ENCODE measurements around the gene IGF2BP1. TPM values are rescaled to one million over a fixed set of nuclear protein-coding genes. Genes with fewer than 3 reads are reported as not detected.
"Not testable (repeated sequence)": the region's sequence is repeated elsewhere in the genome, so short reads cannot be mapped to it uniquely, and the experiment has no call there.

The IGF2BP1 gene
- total RNA-seq, 2 donors from 2014 or later = not detected

GRCh38 chr17:49038138-49038537 lies 41.0 kb downstream of the IGF2BP1 start:
- H3K36me3 Mint-ChIP-seq (ENCODE audit: low read depth) = no peaks in the 10 kb centered on the region
- ATAC-seq = no peak
- no peak overlapping the region for H3K4me3 Mint-ChIP-seq
- no peak overlapping the region for H3K27ac Mint-ChIP-seq
- peaks cover 2% of the 10 kb centered on the region for H3K4me1 Mint-ChIP-seq
- no peak for DNase-seq
- H3K27me3 Mint-ChIP-seq = peaks cover 33% of the 10 kb centered on the region
- no peaks in the 10 kb centered on the region for H3K9me3 ChIP-seq (ENCODE audit: control insufficient read depth, low read length, poor library complexity, severe bottlenecking)

GRCh38 chr17:49038544-49038943 lies 41.4 kb downstream of the IGF2BP1 start:
- Mint-ChIP-seq H3K36me3 (ENCODE audit: low read depth) (no peaks in the 10 kb centered on the region), H3K27ac (no peak overlapping the region), H3K27me3 (peaks cover 37% of the 10 kb centered on the region), H3K4me1 (peaks cover 2% of the 10 kb centered on the region), H3K4me3 (no peak overlapping the region)
- ATAC-seq = no peak
- H3K9me3 ChIP-seq (ENCODE audit: control insufficient read depth, low read length, poor library complexity, severe bottlenecking) = no peaks in the 10 kb centered on the region
- no peak for DNase-seq

GRCh38 chr17:49039518-49039917 lies 42.3 kb downstream of the IGF2BP1 start:
- not testable (repeated sequence) for H3K4me1 Mint-ChIP-seq; H3K27ac Mint-ChIP-seq; H3K9me3 ChIP-seq (ENCODE audit: control insufficient read depth, low read length, poor library complexity, severe bottlenecking); H3K4me3 Mint-ChIP-seq; ATAC-seq; DNase-seq; H3K36me3 Mint-ChIP-seq (ENCODE audit: low read depth)
- H3K27me3 Mint-ChIP-seq = peaks cover 47% of the 10 kb centered on the region

GRCh38 chr17:49041527-49041926 lies 44.3 kb downstream of the IGF2BP1 start:
- no peak for DNase-seq
- H3K4me3 Mint-ChIP-seq = no peak overlapping the region
- H3K9me3 ChIP-seq (ENCODE audit: control insufficient read depth, low read length, poor library complexity, severe bottlenecking) = no peaks in the 10 kb centered on the region
- no peak for ATAC-seq
- H3K27me3 Mint-ChIP-seq = peaks cover 61% of the 10 kb centered on the region
- H3K4me1 Mint-ChIP-seq = no peaks in the 10 kb centered on the region
- H3K36me3 Mint-ChIP-seq (ENCODE audit: low read depth) = no peaks in the 10 kb centered on the region
- H3K27ac Mint-ChIP-seq = no peak overlapping the region

- DNase-seq = no peak
- no peaks in the 10 kb centered on the region for H3K36me3 Mint-ChIP-seq (ENCODE audit: low read depth)
- H3K27ac Mint-ChIP-seq = no peak overlapping the region
- H3K9me3 ChIP-seq (ENCODE audit: control insufficient read depth, low read length, poor library complexity, severe bottlenecking) = no peaks in the 10 kb centered on the region
- no peak overlapping the region for H3K4me3 Mint-ChIP-seq
- H3K4me1 Mint-ChIP-seq = no peaks in the 10 kb centered on the region
- H3K27me3 Mint-ChIP-seq = peaks cover 62% of the 10 kb centered on the region
- no peak for ATAC-seq
Observed at GRCh38 chr17:49045376-49045775, 48.2 kb downstream of the IGF2BP1 start.

- no peaks in the 10 kb centered on the region for H3K9me3 ChIP-seq (ENCODE audit: control insufficient read depth, low read length, poor library complexity, severe bottlenecking)
- Mint-ChIP-seq H3K36me3 (ENCODE audit: low read depth) (no peaks in the 10 kb centered on the region), H3K27me3 (peaks cover 56% of the 10 kb centered on the region), H3K4me1 (no peaks in the 10 kb centered on the region), H3K27ac (no peak overlapping the region), H3K4me3 (no peak overlapping the region)
- DNase-seq = no peak
- no peak for ATAC-seq
Observed at GRCh38 chr17:49046912-49047311, 49.7 kb downstream of the IGF2BP1 start.

GRCh38 chr17:49049265-49049664 lies 52.1 kb downstream of the IGF2BP1 start:
- H3K4me3 Mint-ChIP-seq = no peak overlapping the region
- no peak for DNase-seq

GRCh38 chr17:49050611-49051010 lies 53.4 kb downstream of the IGF2BP1 start:
- no peaks in the 10 kb centered on the region for H3K9me3 ChIP-seq (ENCODE audit: control insufficient read depth, low read length, poor library complexity, severe bottlenecking)
- H3K4me1 Mint-ChIP-seq = no peaks in the 10 kb centered on the region
- DNase-seq (no peak), ATAC-seq (no peak)
- H3K27me3 Mint-ChIP-seq = peaks cover 45% of the 10 kb centered on the region
- no peak overlapping the region for H3K27ac Mint-ChIP-seq
- H3K36me3 Mint-ChIP-seq (ENCODE audit: low read depth) = no peaks in the 10 kb centered on the region
- no peak overlapping the region for H3K4me3 Mint-ChIP-seq

More at GRCh38 chr17:49049265-49049664, 52.1 kb downstream of the IGF2BP1 start:
- no peaks in the 10 kb centered on the region for H3K9me3 ChIP-seq (ENCODE audit: control insufficient read depth, low read length, poor library complexity, severe bottlenecking)
- ATAC-seq = no peak
- Mint-ChIP-seq H3K27ac (no peak overlapping the region), H3K4me1 (no peaks in the 10 kb centered on the region), H3K36me3 (ENCODE audit: low read depth) (no peaks in the 10 kb centered on the region), H3K27me3 (peaks cover 49% of the 10 kb centered on the region)

- ATAC-seq = no peak
- Mint-ChIP-seq H3K4me3 (no peak overlapping the region), H3K27me3 (peaks cover 45% of the 10 kb centered on the region), H3K36me3 (ENCODE audit: low read depth) (no peaks in the 10 kb centered on the region), H3K4me1 (no peaks in the 10 kb centered on the region), H3K27ac (no peak overlapping the region)
- H3K9me3 ChIP-seq (ENCODE audit: control insufficient read depth, low read length, poor library complexity, severe bottlenecking) = no peaks in the 10 kb centered on the region
- no peak for DNase-seq
Observed at GRCh38 chr17:49051269-49051668, 54.1 kb downstream of the IGF2BP1 start.

GRCh38 chr17:49053171-49053829 lies 56.1 kb downstream of the IGF2BP1 start:
- no peak for DNase-seq
- H3K36me3 Mint-ChIP-seq (ENCODE audit: low read depth) = no peaks in the 10 kb centered on the region

GRCh38 chr17:49054342-49055092 lies 57.3 kb downstream of the IGF2BP1 start:
- H3K9me3 ChIP-seq (ENCODE audit: control insufficient read depth, low read length, poor library complexity, severe bottlenecking) = no peaks in the 10 kb centered on the region
- DNase-seq (no peak), ATAC-seq (no peak)
- Mint-ChIP-seq H3K4me3 (no peak overlapping the region), H3K27me3 (peaks cover 39% of the 10 kb centered on the region), H3K36me3 (ENCODE audit: low read depth) (no peaks in the 10 kb centered on the region), H3K4me1 (no peaks in the 10 kb centered on the region), H3K27ac (no peak overlapping the region)

More at GRCh38 chr17:49053171-49053829, 56.1 kb downstream of the IGF2BP1 start:
- no peaks in the 10 kb centered on the region for H3K9me3 ChIP-seq (ENCODE audit: control insufficient read depth, low read length, poor library complexity, severe bottlenecking)
- no peaks in the 10 kb centered on the region for H3K4me1 Mint-ChIP-seq
- no peak overlapping the region for H3K27ac Mint-ChIP-seq
- ATAC-seq = no peak
- H3K4me3 Mint-ChIP-seq = no peak overlapping the region
- peaks cover 44% of the 10 kb centered on the region for H3K27me3 Mint-ChIP-seq

- Mint-ChIP-seq H3K4me3 (no peak overlapping the region), H3K36me3 (ENCODE audit: low read depth) (no peaks in the 10 kb centered on the region), H3K27me3 (peaks cover 38% of the 10 kb centered on the region), H3K27ac (no peak overlapping the region), H3K4me1 (no peaks in the 10 kb centered on the region)
- DNase-seq = no peak
- no peak for ATAC-seq
- no peaks in the 10 kb centered on the region for H3K9me3 ChIP-seq (ENCODE audit: control insufficient read depth, low read length, poor library complexity, severe bottlenecking)
Observed at GRCh38 chr17:49055181-49055927, 58.2 kb downstream of the IGF2BP1 start.

- H3K4me3 Mint-ChIP-seq = no peak overlapping the region
- DNase-seq (no peak), ATAC-seq (no peak)
- no peaks in the 10 kb centered on the region for H3K4me1 Mint-ChIP-seq
- peaks cover 18% of the 10 kb centered on the region for H3K27me3 Mint-ChIP-seq
- H3K9me3 ChIP-seq (ENCODE audit: control insufficient read depth, low read length, poor library complexity, severe bottlenecking) = no peaks in the 10 kb centered on the region
- H3K36me3 Mint-ChIP-seq (ENCODE audit: low read depth) = no peaks in the 10 kb centered on the region
- no peak overlapping the region for H3K27ac Mint-ChIP-seq
Observed at GRCh38 chr17:49061524-49061943, 64.3 kb downstream of the IGF2BP1 start.
